ENCODE measurements around the gene PAXX. TPM values are rescaled to one million over a fixed set of nuclear protein-coding genes. Genes with fewer than 3 reads are reported as not detected.

PAXX gene, protein sequence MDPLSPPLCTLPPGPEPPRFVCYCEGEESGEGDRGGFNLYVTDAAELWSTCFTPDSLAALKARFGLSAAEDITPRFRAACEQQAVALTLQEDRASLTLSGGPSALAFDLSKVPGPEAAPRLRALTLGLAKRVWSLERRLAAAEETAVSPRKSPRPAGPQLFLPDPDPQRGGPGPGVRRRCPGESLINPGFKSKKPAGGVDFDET
- 10 to 100 TPM in 3 of 4 donors, 1 to 10 TPM in 1; 5.1 to 30.6 (median 26.9) TPM for total RNA-seq

DNA sequence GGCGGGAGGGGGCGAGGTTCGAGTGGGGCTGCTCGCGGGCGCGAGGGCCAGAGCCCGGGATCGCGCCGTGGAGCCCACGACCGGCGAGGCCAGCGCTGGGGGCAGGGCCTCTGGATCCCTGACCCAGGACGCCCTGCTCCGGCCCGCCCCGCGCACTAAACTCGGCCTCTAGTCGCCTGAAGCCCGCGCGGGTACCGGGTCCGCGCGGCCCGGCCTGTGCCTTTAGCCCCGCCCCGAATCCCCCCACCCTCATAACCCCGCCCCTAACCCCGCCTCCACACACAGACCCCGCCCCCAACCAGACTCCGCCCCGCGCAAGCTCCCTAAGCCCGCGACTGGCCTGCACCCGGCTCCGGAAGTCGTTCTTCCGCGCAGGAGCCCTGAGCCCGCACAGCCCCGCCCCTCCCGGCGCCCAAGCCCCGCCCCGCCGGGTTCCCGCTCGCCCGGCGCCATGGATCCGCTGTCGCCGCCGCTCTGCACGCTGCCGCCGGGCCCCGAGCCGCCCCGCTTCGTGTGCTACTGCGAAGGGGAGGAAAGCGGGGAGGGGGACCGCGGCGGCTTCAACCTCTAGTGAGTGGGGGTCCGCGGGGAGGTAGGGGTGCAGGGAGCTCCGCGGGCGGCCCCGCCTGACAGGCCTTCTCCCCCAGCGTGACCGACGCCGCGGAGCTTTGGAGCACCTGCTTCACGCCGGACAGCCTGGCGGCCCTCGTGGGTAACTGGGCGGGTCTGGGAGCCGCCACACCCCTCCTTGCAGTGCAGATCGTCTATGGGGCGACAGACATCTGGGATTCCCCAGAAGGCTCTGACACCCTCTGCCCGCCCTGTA is at the start of gene PAXX:
PAXX (plus strand) TSS at position 430 of the 826 bp plus-strand sequence; CDS start at position 452, 22 bp downstream.
- TF ChIP-seq, protein P1, sequence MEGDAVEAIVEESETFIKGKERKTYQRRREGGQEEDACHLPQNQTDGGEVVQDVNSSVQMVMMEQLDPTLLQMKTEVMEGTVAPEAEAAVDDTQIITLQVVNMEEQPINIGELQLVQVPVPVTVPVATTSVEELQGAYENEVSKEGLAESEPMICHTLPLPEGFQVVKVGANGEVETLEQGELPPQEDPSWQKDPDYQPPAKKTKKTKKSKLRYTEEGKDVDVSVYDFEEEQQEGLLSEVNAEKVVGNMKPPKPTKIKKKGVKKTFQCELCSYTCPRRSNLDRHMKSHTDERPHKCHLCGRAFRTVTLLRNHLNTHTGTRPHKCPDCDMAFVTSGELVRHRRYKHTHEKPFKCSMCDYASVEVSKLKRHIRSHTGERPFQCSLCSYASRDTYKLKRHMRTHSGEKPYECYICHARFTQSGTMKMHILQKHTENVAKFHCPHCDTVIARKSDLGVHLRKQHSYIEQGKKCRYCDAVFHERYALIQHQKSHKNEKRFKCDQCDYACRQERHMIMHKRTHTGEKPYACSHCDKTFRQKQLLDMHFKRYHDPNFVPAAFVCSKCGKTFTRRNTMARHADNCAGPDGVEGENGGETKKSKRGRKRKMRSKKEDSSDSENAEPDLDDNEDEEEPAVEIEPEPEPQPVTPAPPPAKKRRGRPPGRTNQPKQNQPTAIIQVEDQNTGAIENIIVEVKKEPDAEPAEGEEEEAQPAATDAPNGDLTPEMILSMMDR (IDR thresholded peaks at IDR 0.05; ENCODE audit: low read depth), result no peak

DNA sequence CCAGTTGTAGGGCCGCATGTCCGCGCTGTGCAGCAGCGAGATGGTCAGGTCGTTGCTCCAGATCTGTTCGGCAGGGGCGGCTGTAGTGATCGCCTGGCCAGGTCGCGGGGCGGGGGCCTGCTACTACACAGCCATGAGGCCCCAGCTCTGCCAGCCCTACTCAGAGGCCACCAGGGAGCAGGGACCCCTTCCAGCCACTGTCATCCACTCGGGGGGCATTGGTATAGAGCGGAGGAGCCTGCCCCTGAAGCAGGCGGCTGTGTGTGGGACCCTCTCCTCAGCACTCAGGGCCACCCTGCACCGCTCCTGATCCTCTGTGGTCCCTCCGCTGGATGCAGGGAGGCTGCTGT is 49.4 kb upstream of the PAXX start:
- TF ChIP-seq, protein P1 (IDR thresholded peaks at IDR 0.05; ENCODE audit: low read depth), result no peak

DNA sequence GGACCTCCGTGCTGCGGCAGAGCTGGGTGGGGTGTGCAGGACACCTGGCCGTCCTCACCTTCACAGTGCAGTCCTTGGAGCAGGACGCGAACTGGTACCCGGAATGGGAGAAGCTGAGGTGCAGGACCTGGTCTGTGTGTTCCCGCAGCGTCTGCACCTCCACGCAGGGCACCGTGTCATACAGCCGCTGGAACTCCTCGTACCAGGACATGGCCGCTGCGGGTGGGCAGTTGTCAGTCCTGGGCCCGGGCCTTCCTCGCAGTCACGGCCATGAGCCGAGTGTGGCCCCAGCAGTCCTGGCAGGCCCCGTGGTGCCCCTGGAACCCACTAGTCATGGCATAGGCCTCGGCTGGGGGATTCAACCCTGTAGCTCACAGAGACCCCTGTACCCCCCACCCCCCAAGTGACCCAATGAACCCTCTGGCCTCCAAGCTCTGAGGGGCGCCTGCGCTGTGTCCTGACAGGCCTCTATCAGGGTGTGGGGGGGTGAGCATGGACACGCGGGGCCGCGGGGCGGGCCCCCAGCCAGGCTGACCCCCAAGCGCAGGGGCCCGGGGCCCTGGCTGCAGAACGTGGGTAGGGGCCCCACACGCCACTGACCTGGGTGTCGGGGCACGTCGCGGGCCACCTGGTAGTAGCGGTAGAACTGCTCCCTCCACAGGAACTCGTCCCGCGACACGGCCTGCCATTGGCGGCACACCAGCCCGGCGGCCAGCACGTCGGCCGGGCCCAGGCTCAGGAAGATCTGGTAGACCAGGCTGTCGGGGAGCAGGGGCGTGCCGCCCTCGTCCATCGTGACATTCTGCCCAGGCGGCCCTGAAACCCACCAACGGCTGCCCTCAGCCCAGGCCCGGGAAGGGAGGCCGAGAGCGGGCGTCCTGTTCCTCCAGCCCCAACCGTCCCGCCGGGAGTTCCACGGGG is 48.7 kb upstream of the PAXX start:
- TF ChIP-seq, protein P1 (IDR thresholded peaks at IDR 0.05; ENCODE audit: low read depth), result no peak

DNA sequence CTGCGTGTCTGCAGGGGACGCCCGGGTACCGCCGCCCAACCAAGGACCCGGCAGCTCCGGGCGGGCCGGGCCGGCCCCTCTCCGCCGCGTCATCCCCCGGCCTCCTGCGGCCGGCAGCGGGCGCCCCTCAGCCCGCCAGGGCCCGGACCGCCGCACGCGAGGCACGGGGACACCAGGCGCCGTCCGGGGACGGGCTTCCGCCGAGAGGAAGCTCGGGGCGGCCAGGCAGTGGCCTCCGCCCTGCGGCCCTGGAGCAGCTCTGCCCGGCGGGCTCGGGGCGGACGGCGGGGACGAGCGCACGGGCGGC is 48.1 kb upstream of the PAXX start:
- TF ChIP-seq, protein P1 (IDR thresholded peaks at IDR 0.05; ENCODE audit: low read depth), result no peak

DNA sequence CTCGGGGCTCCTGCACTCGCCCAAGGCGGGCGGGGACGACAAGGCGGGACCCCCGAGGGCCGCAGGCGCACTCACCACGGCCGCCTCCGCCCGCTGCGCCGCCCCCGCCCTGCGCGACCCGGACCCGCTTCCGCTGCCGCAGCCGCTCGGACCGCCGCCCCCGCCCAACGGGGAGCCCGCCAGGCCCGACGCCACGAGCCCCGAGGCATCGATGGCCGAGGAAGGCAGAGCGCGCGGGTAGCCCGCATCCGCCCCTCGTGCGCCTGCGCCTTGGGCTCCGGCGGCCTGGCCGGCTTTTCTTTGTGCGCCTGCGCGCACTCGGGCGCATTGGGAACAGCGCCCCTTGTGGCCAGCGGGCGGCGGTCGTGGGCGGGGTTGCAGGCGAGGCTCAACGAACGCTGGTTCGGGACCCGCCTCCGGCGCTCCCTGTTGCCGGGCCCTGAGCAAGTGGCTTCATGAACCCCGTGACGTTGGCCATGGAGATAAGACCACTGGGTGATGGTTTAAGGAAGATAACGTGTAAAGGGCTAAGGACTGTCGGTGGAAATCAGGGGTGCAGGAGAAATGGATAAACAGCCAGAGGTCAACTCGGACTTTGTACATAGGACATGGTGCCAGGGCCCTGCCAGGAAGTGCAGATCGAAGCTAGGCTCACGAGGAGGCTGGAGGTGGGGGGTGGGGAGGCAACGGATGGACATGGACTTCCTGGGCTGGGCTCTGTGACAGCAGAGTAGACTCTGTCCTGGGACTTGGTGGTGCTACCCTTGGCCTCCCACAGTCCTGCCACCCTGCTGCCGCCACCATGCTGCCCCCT is 47.5 kb upstream of the PAXX start, which contains the start of the genes C8G and FBXW5:
C8G (plus strand) TSS at position 725 of the 814 bp plus-strand sequence; CDS start at position 803, 78 bp downstream.
FBXW5 (minus strand) TSS at position 220 of the 814 bp plus-strand sequence. CDS start 655 bp downstream, outside the sequence.
- TF ChIP-seq, protein P1 (IDR thresholded peaks at IDR 0.05; ENCODE audit: low read depth), result no peak

DNA sequence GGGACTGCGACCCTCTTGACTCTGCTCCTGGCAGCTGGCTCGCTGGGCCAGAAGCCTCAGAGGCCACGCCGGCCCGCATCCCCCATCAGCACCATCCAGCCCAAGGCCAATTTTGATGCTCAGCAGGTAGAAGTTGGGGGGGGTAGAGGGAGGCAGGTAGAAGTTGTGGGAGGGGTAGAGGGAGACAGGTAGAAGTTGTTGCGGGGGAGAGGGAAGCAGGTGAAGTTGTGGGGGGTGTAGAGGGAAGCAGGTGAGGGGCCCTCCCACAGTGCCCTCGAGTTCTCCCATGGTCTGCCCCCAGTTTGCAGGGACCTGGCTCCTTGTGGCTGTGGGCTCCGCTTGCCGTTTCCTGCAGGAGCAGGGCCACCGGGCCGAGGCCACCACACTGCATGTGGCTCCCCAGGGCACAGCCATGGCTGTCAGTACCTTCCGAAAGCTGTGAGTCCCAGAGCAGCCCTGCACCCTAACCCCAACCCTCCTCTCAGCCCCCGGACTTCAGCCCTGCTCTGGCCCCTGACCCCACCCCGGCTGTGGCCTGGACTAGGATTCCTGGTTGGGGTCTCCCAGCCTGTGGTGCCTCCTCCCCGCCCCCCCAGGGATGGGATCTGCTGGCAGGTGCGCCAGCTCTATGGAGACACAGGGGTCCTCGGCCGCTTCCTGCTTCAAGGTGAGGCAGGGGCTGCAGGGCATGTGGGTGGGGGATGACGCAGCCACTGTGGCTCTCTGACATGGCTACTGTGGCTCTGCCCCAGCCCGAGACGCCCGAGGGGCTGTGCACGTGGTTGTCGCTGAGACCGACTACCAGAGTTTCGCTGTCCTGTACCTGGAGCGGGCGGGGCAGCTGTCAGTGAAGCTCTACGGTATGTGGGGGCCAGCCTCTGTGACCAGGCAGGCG is 46.6 kb upstream of the PAXX start:
- TF ChIP-seq, protein P1 (IDR thresholded peaks at IDR 0.05; ENCODE audit: low read depth), result no peak

Data from subcutaneous adipose tissue (tissue), 4 donors.